B cell (primary cell): ENCODE results near the gene NELFA.

Source experiments
- CTCF ChIP-seq: fragments of 200-600 bp; IDR thresholded peaks from one replicate; pipeline ENCODE4 v1.8.0; 2022; ENCODE audit warnings: antibody characterized with exemption, mild to moderate bottlenecking
- EZH2 ChIP-seq: IDR thresholded peaks from 2 replicates; pipeline ENCODE4 v1.6.1; 2012; ENCODE audit warnings: borderline replicate concordance, low read depth, mild to moderate bottlenecking, moderate library complexity, low read length; ENCODE audit not compliant: insufficient read depth, poor library complexity, severe bottlenecking

- TF ChIP-seq EZH2 (no peak), CTCF (no peak)
Measured at GRCh38 chr4:1945912-1946311, 62.9 kb downstream of the NELFA start.
